Measurements from ENCODE around the gene FMNL3.
A peak's percentile ranks its signal among the peaks of the same experiment; 100 is the strongest.

The FMNL3 gene

GRCh38 chr12:49636979-49637755 is 70.0 kb downstream of the FMNL3 start:
- peak; percentile 80 to 82 for DNase-seq (ENCODE audit: low read depth in 2 of 2)
- TF ChIP-seq CTCF (IDR thresholded peaks at IDR 0.05; ENCODE audit: low read depth, low read length) = peak; percentile 87
- H3K4me3 ChIP-seq (replicated peaks in 1 of 2; ENCODE audit: low read depth in 2 of 2, low read length in 2 of 2) = no peak overlapping the region

GRCh38 chr12:49636574-49636973 is 70.6 kb downstream of the FMNL3 start:
- TF ChIP-seq CTCF (IDR thresholded peaks at IDR 0.05; ENCODE audit: low read depth, low read length) = no peak
- DNase-seq (ENCODE audit: low read depth in 2 of 2) = no peak
- no peak overlapping the region for H3K4me3 ChIP-seq (replicated peaks in 1 of 2; ENCODE audit: low read depth in 2 of 2, low read length in 2 of 2)

GRCh38 chr12:49635656-49636055 is 71.5 kb downstream of the FMNL3 start:
- DNase-seq (ENCODE audit: low read depth in 2 of 2) = no peak
- no peak for TF ChIP-seq CTCF (IDR thresholded peaks at IDR 0.05; ENCODE audit: low read depth, low read length)
- H3K4me3 ChIP-seq (replicated peaks in 1 of 2; ENCODE audit: low read depth in 2 of 2, low read length in 2 of 2) = no peak overlapping the region

- DNase-seq (ENCODE audit: low read depth in 2 of 2) = no peak
- no peak overlapping the region for H3K4me3 ChIP-seq (replicated peaks in 1 of 2; ENCODE audit: low read depth in 2 of 2, low read length in 2 of 2)
- no peak for TF ChIP-seq CTCF (IDR thresholded peaks at IDR 0.05; ENCODE audit: low read depth, low read length)
Measured at GRCh38 chr12:49635036-49635435, 72.2 kb downstream of the FMNL3 start.

- no peak overlapping the region for H3K4me3 ChIP-seq (replicated peaks in 1 of 2; ENCODE audit: low read depth in 2 of 2, low read length in 2 of 2)
- no peak for TF ChIP-seq CTCF (IDR thresholded peaks at IDR 0.05; ENCODE audit: low read depth, low read length)
- DNase-seq (ENCODE audit: low read depth in 2 of 2) = no peak
Measured at GRCh38 chr12:49633703-49634345, 73.4 kb downstream of the FMNL3 start.

- H3K4me3 ChIP-seq (replicated peaks in 1 of 2; ENCODE audit: low read depth in 2 of 2, low read length in 2 of 2) = no peak overlapping the region
- no peak for TF ChIP-seq CTCF (IDR thresholded peaks at IDR 0.05; ENCODE audit: low read depth, low read length)
- DNase-seq (ENCODE audit: low read depth in 2 of 2) = no peak
Measured at GRCh38 chr12:49632986-49633702, 74.1 kb downstream of the FMNL3 start.

Measured in cardiac fibroblast (primary cell).